ENCODE measurements around the gene C4orf50.

C4orf50 gene

GRCh38 chr4:6017800-6018199 lies 431 bp downstream of the C4orf50 start:
- Histone ChIP-seq H3K27ac (ENCODE audit: low read depth, low read length) (no peak overlapping the region), H3K79me1 (ENCODE audit: low read length) (no peaks in the 10 kb centered on the region), H3K27me3 (ENCODE audit: insufficient read depth, low read length) (no peaks in the 10 kb centered on the region), H3K79me2 (ENCODE audit: control insufficient read depth, insufficient read depth, low read length, poor library complexity) (no peaks in the 10 kb centered on the region), H3K4me3 (ENCODE audit: low read depth, low read length) (no peak overlapping the region), H3K9ac (ENCODE audit: low read length) (no peak overlapping the region), H2AK5ac (ENCODE audit: low read length) (no peak overlapping the region), H3K14ac (ENCODE audit: low read length) (no peak overlapping the region), H2BK120ac (ENCODE audit: insufficient read depth, low read length, poor library complexity) (no peak overlapping the region), H2BK5ac (ENCODE audit: low read depth, low read length, poor library complexity) (no peak overlapping the region), H3K23ac (ENCODE audit: low read length) (no peak overlapping the region), H4K8ac (ENCODE audit: low read depth, low read length) (no peak overlapping the region), H3K4me2 (ENCODE audit: low read length) (no peak overlapping the region), H4K91ac (ENCODE audit: low read depth, low read length) (no peak overlapping the region), H3K4ac (ENCODE audit: low read depth, low read length) (no peak overlapping the region), H3K36me3 (ENCODE audit: control insufficient read depth in 1 of 2, insufficient read depth in 2 of 2, low read length in 2 of 2) (no peaks in the 10 kb centered on the region), H2AFZ (ENCODE audit: insufficient read depth, low read length, poor library complexity) (no peak overlapping the region), H4K12ac (ENCODE audit: low read depth, low read length) (no peak overlapping the region), H3K18ac (ENCODE audit: low read length) (no peak overlapping the region), H3K9me3 (ENCODE audit: insufficient read depth, low read depth, low read length) (no peaks in the 10 kb centered on the region), H2BK12ac (ENCODE audit: low read length) (no peak overlapping the region), H3K4me1 (ENCODE audit: control insufficient read depth in 1 of 2, insufficient read depth in 2 of 2, low read length in 2 of 2) (no peaks in the 10 kb centered on the region)
- no CpG with 5 or more reads among the region's 11 CpGs for WGBS (ENCODE audit: extremely low coverage, insufficient coverage, insufficient read length)
- no peak for DNase-seq

GRCh38 chr4:6017030-6017429 lies 1.2 kb downstream of the C4orf50 start:
- Histone ChIP-seq H2BK5ac (ENCODE audit: low read depth, low read length, poor library complexity) (no peak overlapping the region), H2BK120ac (ENCODE audit: insufficient read depth, low read length, poor library complexity) (no peak overlapping the region), H4K91ac (ENCODE audit: low read depth, low read length) (no peak overlapping the region), H3K27me3 (ENCODE audit: insufficient read depth, low read length) (no peaks in the 10 kb centered on the region), H3K79me2 (ENCODE audit: control insufficient read depth, insufficient read depth, low read length, poor library complexity) (no peaks in the 10 kb centered on the region), H3K14ac (ENCODE audit: low read length) (no peak overlapping the region), H3K27ac (ENCODE audit: low read depth, low read length) (no peak overlapping the region), H3K4ac (ENCODE audit: low read depth, low read length) (no peak overlapping the region), H2BK12ac (ENCODE audit: low read length) (no peak overlapping the region), H3K79me1 (ENCODE audit: low read length) (no peaks in the 10 kb centered on the region), H3K4me1 (ENCODE audit: control insufficient read depth in 1 of 2, insufficient read depth in 2 of 2, low read length in 2 of 2) (no peaks in the 10 kb centered on the region), H4K8ac (ENCODE audit: low read depth, low read length) (no peak overlapping the region), H2AFZ (ENCODE audit: insufficient read depth, low read length, poor library complexity) (no peak overlapping the region), H3K18ac (ENCODE audit: low read length) (no peak overlapping the region), H3K23ac (ENCODE audit: low read length) (no peak overlapping the region), H3K4me3 (ENCODE audit: low read depth, low read length) (no peak overlapping the region), H3K9ac (ENCODE audit: low read length) (no peak overlapping the region), H2AK5ac (ENCODE audit: low read length) (no peak overlapping the region), H3K4me2 (ENCODE audit: low read length) (no peak overlapping the region), H4K12ac (ENCODE audit: low read depth, low read length) (no peak overlapping the region), H3K9me3 (ENCODE audit: insufficient read depth, low read depth, low read length) (no peaks in the 10 kb centered on the region), H3K36me3 (ENCODE audit: control insufficient read depth in 1 of 2, insufficient read depth in 2 of 2, low read length in 2 of 2) (no peaks in the 10 kb centered on the region)
- WGBS (ENCODE audit: extremely low coverage, insufficient coverage, insufficient read length): no CpG with 5 or more reads among the region's 10 CpGs
- DNase-seq: no peak

DNA sequence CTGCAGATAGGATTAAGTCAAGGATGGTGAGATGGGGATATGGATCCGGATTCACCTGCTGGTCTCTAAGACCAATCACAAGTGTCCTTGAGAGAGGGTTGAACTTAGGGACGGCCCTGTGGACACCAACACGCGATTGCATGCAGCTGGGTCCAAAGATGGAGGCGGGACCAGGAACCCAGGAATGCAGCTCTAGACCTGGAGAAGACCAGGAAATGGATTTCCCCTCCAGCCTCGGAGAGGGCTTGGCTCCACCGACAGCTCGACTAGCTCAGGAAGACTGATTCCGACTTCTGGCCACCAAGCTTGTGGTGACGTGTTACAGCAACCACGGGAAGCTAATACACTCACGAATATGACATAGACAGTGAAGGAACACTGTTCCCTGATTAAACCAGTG lies 4.7 kb downstream of the C4orf50 start:
- no peak overlapping the region for H4K8ac ChIP-seq (ENCODE audit: low read depth, low read length)
- no peak overlapping the region for H2BK120ac ChIP-seq (ENCODE audit: insufficient read depth, low read length, poor library complexity)
- no peak overlapping the region for H3K23ac ChIP-seq (ENCODE audit: low read length)
- no peak overlapping the region for H3K4me3 ChIP-seq (ENCODE audit: low read depth, low read length)
- H3K14ac ChIP-seq (ENCODE audit: low read length): no peak overlapping the region
- no peaks in the 10 kb centered on the region for H3K79me2 ChIP-seq (ENCODE audit: control insufficient read depth, insufficient read depth, low read length, poor library complexity)
- no peak overlapping the region for H3K27ac ChIP-seq (ENCODE audit: low read depth, low read length)
- no peak overlapping the region for H3K4me2 ChIP-seq (ENCODE audit: low read length)
- H3K36me3 ChIP-seq (ENCODE audit: control insufficient read depth in 1 of 2, insufficient read depth in 2 of 2, low read length in 2 of 2): no peaks in the 10 kb centered on the region
- H3K27me3 ChIP-seq (ENCODE audit: insufficient read depth, low read length): no peaks in the 10 kb centered on the region
- H3K18ac ChIP-seq (ENCODE audit: low read length): no peak overlapping the region
- WGBS (ENCODE audit: extremely low coverage, insufficient coverage, insufficient read length): no CpG with 5 or more reads among the region's 12 CpGs
- no peak overlapping the region for H3K9ac ChIP-seq (ENCODE audit: low read length)
- no peaks in the 10 kb centered on the region for H3K9me3 ChIP-seq (ENCODE audit: insufficient read depth, low read depth, low read length)
- no peak overlapping the region for H2AFZ ChIP-seq (ENCODE audit: insufficient read depth, low read length, poor library complexity)
- H3K79me1 ChIP-seq (ENCODE audit: low read length): no peaks in the 10 kb centered on the region
- no peak overlapping the region for H4K91ac ChIP-seq (ENCODE audit: low read depth, low read length)
- H4K12ac ChIP-seq (ENCODE audit: low read depth, low read length): no peak overlapping the region
- H2BK5ac ChIP-seq (ENCODE audit: low read depth, low read length, poor library complexity): no peak overlapping the region
- H2AK5ac ChIP-seq (ENCODE audit: low read length): no peak overlapping the region
- no peaks in the 10 kb centered on the region for H3K4me1 ChIP-seq (ENCODE audit: control insufficient read depth in 1 of 2, insufficient read depth in 2 of 2, low read length in 2 of 2)
- no peak overlapping the region for H3K4ac ChIP-seq (ENCODE audit: low read depth, low read length)
- no peak overlapping the region for H2BK12ac ChIP-seq (ENCODE audit: low read length)
- DNase-seq: no peak

- H3K36me3 ChIP-seq (ENCODE audit: control insufficient read depth in 1 of 2, insufficient read depth in 2 of 2, low read length in 2 of 2): no peaks in the 10 kb centered on the region
- H4K12ac ChIP-seq (ENCODE audit: low read depth, low read length): no peak overlapping the region
- no peaks in the 10 kb centered on the region for H3K27me3 ChIP-seq (ENCODE audit: insufficient read depth, low read length)
- no peak overlapping the region for H3K4me3 ChIP-seq (ENCODE audit: low read depth, low read length)
- no peak overlapping the region for H2BK12ac ChIP-seq (ENCODE audit: low read length)
- no peak overlapping the region for H3K4me2 ChIP-seq (ENCODE audit: low read length)
- no peaks in the 10 kb centered on the region for H3K9me3 ChIP-seq (ENCODE audit: insufficient read depth, low read depth, low read length)
- H3K14ac ChIP-seq (ENCODE audit: low read length): no peak overlapping the region
- DNase-seq: no peak
- H3K27ac ChIP-seq (ENCODE audit: low read depth, low read length): no peak overlapping the region
- H2BK120ac ChIP-seq (ENCODE audit: insufficient read depth, low read length, poor library complexity): no peak overlapping the region
- H3K79me1 ChIP-seq (ENCODE audit: low read length): no peaks in the 10 kb centered on the region
- H3K23ac ChIP-seq (ENCODE audit: low read length): no peak overlapping the region
- H2AK5ac ChIP-seq (ENCODE audit: low read length): no peak overlapping the region
- no peak overlapping the region for H4K8ac ChIP-seq (ENCODE audit: low read depth, low read length)
- H2BK5ac ChIP-seq (ENCODE audit: low read depth, low read length, poor library complexity): no peak overlapping the region
- H3K4me1 ChIP-seq (ENCODE audit: control insufficient read depth in 1 of 2, insufficient read depth in 2 of 2, low read length in 2 of 2): no peaks in the 10 kb centered on the region
- H2AFZ ChIP-seq (ENCODE audit: insufficient read depth, low read length, poor library complexity): no peak overlapping the region
- H3K4ac ChIP-seq (ENCODE audit: low read depth, low read length): no peak overlapping the region
- no peaks in the 10 kb centered on the region for H3K79me2 ChIP-seq (ENCODE audit: control insufficient read depth, insufficient read depth, low read length, poor library complexity)
- no peak overlapping the region for H3K18ac ChIP-seq (ENCODE audit: low read length)
- WGBS (ENCODE audit: extremely low coverage, insufficient coverage, insufficient read length): no CpG with 5 or more reads among the region's 5 CpGs
- no peak overlapping the region for H4K91ac ChIP-seq (ENCODE audit: low read depth, low read length)
- H3K9ac ChIP-seq (ENCODE audit: low read length): no peak overlapping the region
Observed at GRCh38 chr4:6012200-6012599, 6.0 kb downstream of the C4orf50 start.
